Esophagus squamous epithelium (tissue), 5 donors: Measurements from ENCODE around the gene CTSD. TPM values are rescaled to one million over a fixed set of nuclear protein-coding genes. Genes with fewer than 3 reads are reported as not detected.

Experiments
- DNase-seq: peaks from one replicate; lab custom pipeline; 2025; lab: John Stamatoyannopoulos, UW
- H3K27ac ChIP-seq, 4 donors: fragments of 200-600 bp; sonication (generic); one replicate each; pipeline ENCODE4 v1.5.1; 2016 to 2019; ENCODE audit warnings: mild to moderate bottlenecking in 1 of 4
- H3K27me3 ChIP-seq, 4 donors: fragments of 200-600 bp; sonication (generic); 1 replicate in 3 of 4; 2 replicates in 1 of 4; pipeline versions ENCODE4 v1.5.1 to v1.6.0; 2017 to 2021; ENCODE audit warnings: antibody characterized with exemption in 1 of 4
- H3K36me3 ChIP-seq, 3 donors: fragments of 200-600 bp; sonication (generic); one replicate each; pipeline ENCODE4 v1.5.1; 2016 to 2019
- H3K4me1 ChIP-seq, 3 donors: fragments of 200-600 bp; sonication (generic); one replicate each; pipeline ENCODE4 v1.5.1; 2017 to 2019
- H3K4me3 ChIP-seq, 4 donors: fragments of 200-600 bp; sonication (generic); 1 replicate in 3 of 4; 2 replicates in 1 of 4; pipeline ENCODE4 v1.5.1; 2016 to 2019; ENCODE audit warnings: mild to moderate bottlenecking in 2 of 4, moderate library complexity in 1 of 4
- H3K9me3 ChIP-seq, 3 donors: fragments of 200-600 bp; sonication (generic); one replicate each; pipeline ENCODE4 v1.5.1; 2016 to 2019
- CTCF ChIP-seq, 6 experiments: fragments of 450-650 bp in 4 of 6; fragments of 200-600 bp in 2 of 6; sonication (generic) in 2 of 6; IDR thresholded peaks; one replicate each; pipeline ENCODE4 v1.5.1; 2016 to 2019; ENCODE audit warnings: antibody characterized with exemption in 6 of 6, mild to moderate bottlenecking in 4 of 6, moderate library complexity in 4 of 6
- POLR2A ChIP-seq, 4 donors: fragments of 450-650 bp; IDR thresholded peaks; one replicate each; pipeline ENCODE4 v1.6.1; 2017; ENCODE audit warnings: antibody characterized with exemption in 4 of 4, mild to moderate bottlenecking in 4 of 4, moderate library complexity in 3 of 4
- WGBS, 2 donors: methylation state at CpG; one replicate each; pipeline ENCODE4 v1.1.5; 2018; 5-methylcytosine and 5-hydroxymethylcytosine counted together
- intact Hi-C: fragments of 100-400 bp; cut with DNase I; formaldehyde crosslinking; loops from one replicate; pipeline ENCODE4 v1.15.0; 2022
- total RNA-seq, 4 donors: library from RNA; depleted of rRNA; stranded (reverse); fragments of >200 nt; gene quantifications; one replicate each; pipeline ENCODE4 v1.1.0, GENCODE V29; 2016
- donor health status: DM: yes; HTN: yes; CAD: no.

Gene CTSD
- total RNA-seq, 4 donors from 2014 or later = 369 to 649 (median 567) TPM

- intact Hi-C loops = no loop called here
- TF ChIP-seq POLR2A (IDR thresholded peaks at IDR 0.05) = no peak
- TF ChIP-seq CTCF (IDR thresholded peaks at IDR 0.05) = no peak
- peaks cover 0 to 97% (median 2%) of the 10 kb centered on the region in 4 donors for H3K27me3 ChIP-seq
- peaks cover 0 to 16% (median 14%) of the 10 kb centered on the region in 3 donors for H3K9me3 ChIP-seq
- H3K36me3 ChIP-seq = no peaks in the 10 kb centered on the region
- H3K27ac ChIP-seq = no peak overlapping the region
- no peak for DNase-seq
- H3K4me3 ChIP-seq = no peak overlapping the region
- H3K4me1 ChIP-seq = peaks cover 0 to 10% (median 0%) of the 10 kb centered on the region in 3 donors
- 57 to 61% methylated on average over 12 to 14 of the region's 14 CpGs for WGBS, 2 donors
Observed at GRCh38 chr11:1733009-1733715, 30.6 kb downstream of the CTSD start.

- Histone ChIP-seq H3K4me3 (no peak overlapping the region), H3K36me3 (no peaks in the 10 kb centered on the region), H3K9me3 (peaks cover 0 to 16% (median 14%) of the 10 kb centered on the region in 3 donors), H3K27ac (no peak overlapping the region), H3K27me3 (peaks cover 0 to 97% (median 2%) of the 10 kb centered on the region in 4 donors), H3K4me1 (peaks cover 0 to 10% (median 0%) of the 10 kb centered on the region in 3 donors)
- DNase-seq = no peak
- 13 to 16% methylated on average over 5 to 11 of the region's 13 CpGs for WGBS, 2 donors
- TF ChIP-seq CTCF (IDR thresholded peaks at IDR 0.05) (no peak), POLR2A (IDR thresholded peaks at IDR 0.05) (no peak)
- intact Hi-C loops = no loop called here
Observed at GRCh38 chr11:1732418-1733008, 31.2 kb downstream of the CTSD start.

GRCh38 chr11:1731451-1732059, 32.2 kb downstream of the CTSD start:
- DNase-seq = no peak
- H3K36me3 ChIP-seq = no peaks in the 10 kb centered on the region
- intact Hi-C loops = no loop called here
- peaks cover 0 to 98% (median 2%) of the 10 kb centered on the region in 4 donors for H3K27me3 ChIP-seq
- 74 to 83% methylated on average over 5 of the region's 5 CpGs for WGBS, 2 donors
- TF ChIP-seq CTCF (IDR thresholded peaks at IDR 0.05) (no peak), POLR2A (IDR thresholded peaks at IDR 0.05) (no peak)
- peaks cover 0 to 7% (median 7%) of the 10 kb centered on the region in 3 donors for H3K9me3 ChIP-seq
- no peak overlapping the region for H3K4me3 ChIP-seq
- H3K4me1 ChIP-seq = peaks cover 0 to 10% (median 0%) of the 10 kb centered on the region in 3 donors
- no peak overlapping the region for H3K27ac ChIP-seq

- H3K4me1 ChIP-seq = peaks cover 0 to 10% (median 0%) of the 10 kb centered on the region in 3 donors
- H3K27ac ChIP-seq = no peak overlapping the region
- peaks cover 0 to 92% (median 2%) of the 10 kb centered on the region in 4 donors for H3K27me3 ChIP-seq
- no peak overlapping the region for H3K4me3 ChIP-seq
- H3K36me3 ChIP-seq = no peaks in the 10 kb centered on the region
- 56 to 72% methylated on average over 7 to 11 of the region's 11 CpGs for WGBS, 2 donors
- TF ChIP-seq CTCF (IDR thresholded peaks at IDR 0.05) = no peak
- no peak for TF ChIP-seq POLR2A (IDR thresholded peaks at IDR 0.05)
- intact Hi-C loops = no loop called here
- no peaks in the 10 kb centered on the region for H3K9me3 ChIP-seq
- no peak for DNase-seq
Observed at GRCh38 chr11:1730059-1730629, 33.6 kb downstream of the CTSD start.
